HepG2 (cell line): ENCODE data around the gene C6orf132. TPM values are rescaled to one million over a fixed set of nuclear protein-coding genes. Genes with fewer than 3 reads are reported as not detected.

Source experiments
- ATAC-seq: fragments of 200-7000 bp; cut with Tn5 transposase; 3 replicates; pipeline ENCODE4 v1.9.1; 2020; ENCODE audit warnings: mild to moderate bottlenecking, moderate library complexity
- BruUV-seq: library from RNA; stranded (reverse); fragments of 400-500 nt; replicated peaks from 2 replicates; lab custom pipeline; 2021; lab: Mats Ljungman, UMichigan
- CTCF ChIA-PET: fragments of 300-600 bp; formaldehyde crosslinking; extraction: SDS; loops from one replicate; lab custom pipeline; 2021; ENCODE audit warnings: low total read pairs, inconsistent platforms, low intra/inter-chr PET ratio; lab: Yijun Ruan, JAX
- POLR2A ChIA-PET: fragments of 350-600 bp; sonication (Branson Sonifier 250); formaldehyde crosslinking; loops from one replicate; lab custom pipeline; 2020; ENCODE audit warnings: antibody characterized with exemption, inconsistent platforms; lab: Yijun Ruan, JAX
- DNase-seq: peaks from one replicate; pipeline ENCODE4 v3.0.0-alpha.2; 2015; ENCODE audit warnings: low spot score
- FAIRE-seq: peaks from 3 replicates; lab custom pipeline; 2011; peaks lifted over from hg19 to GRCh38; lab: Jason Lieb, UNC
- H2AFZ ChIP-seq: one replicate; pipeline ENCODE4 v1.6.1; 2011; ENCODE audit warnings: low read length, inconsistent platforms
- H3K27ac ChIP-seq: fragments of 300-600 bp; 3 replicates; pipeline ENCODE4 v1.8.0; 2011; ENCODE audit warnings: mixed run types, mild to moderate bottlenecking, mixed read lengths, low read length, inconsistent platforms; ENCODE audit not compliant: insufficient read depth; ENCODE audit errors: extremely low read length
- H3K27me3 ChIP-seq, 2 experiments: fragments of 200-600 bp in 1 of 2; 2 replicates in 1 of 2; 3 replicates in 1 of 2; pipeline versions ENCODE4 v1.6.0 to v1.8.0; 2011; ENCODE audit warnings: low read length in 2 of 2, mild to moderate bottlenecking in 2 of 2, moderate library complexity in 2 of 2, inconsistent platforms in 1 of 2; ENCODE audit not compliant: insufficient read depth in 2 of 2, control insufficient read depth in 1 of 2
- H3K36me3 ChIP-seq, 2 experiments: fragments of 200-600 bp in 1 of 2; replicated peaks in 1 of 2; 2 replicates in 1 of 2; 3 replicates in 1 of 2; pipeline versions ENCODE4 v1.5.1 to v1.8.0; 2011; ENCODE audit warnings: low read length in 2 of 2, inconsistent platforms in 1 of 2; ENCODE audit not compliant: insufficient read depth in 2 of 2, control insufficient read depth in 1 of 2
- H3K4me1 ChIP-seq: 2 replicates; pipeline ENCODE4 v1.5.1; 2012; ENCODE audit warnings: low read length, inconsistent platforms; ENCODE audit not compliant: insufficient read depth
- H3K4me2 ChIP-seq: 2 replicates; pipeline ENCODE4 v1.6.0; 2011; ENCODE audit warnings: low read depth, low read length, inconsistent platforms
- H3K4me3 ChIP-seq, 3 experiments: fragments of 200-600 bp in 1 of 3; sonication (generic), shearing (Covaris generic) in 1 of 3; replicated peaks in 1 of 3; 2 replicates each; pipeline ENCODE4 v1.5.1; 2011 to 2016; ENCODE audit warnings: low read length in 3 of 3, inconsistent platforms in 2 of 3, low read depth in 2 of 3, mild to moderate bottlenecking in 2 of 3, control low read depth in 1 of 3, mixed read lengths in 1 of 3; ENCODE audit not compliant: insufficient read depth in 1 of 3
- H3K79me2 ChIP-seq: one replicate; pipeline ENCODE4 v1.6.1; 2011; ENCODE audit warnings: low read length, inconsistent platforms; ENCODE audit not compliant: insufficient read depth
- H3K9ac ChIP-seq: 2 replicates; pipeline ENCODE4 v1.6.0; 2011; ENCODE audit warnings: mild to moderate bottlenecking, low read depth, low read length, inconsistent platforms; ENCODE audit not compliant: insufficient read depth
- H3K9me3 ChIP-seq: 2 replicates; pipeline ENCODE4 v1.5.1; 2012; ENCODE audit warnings: mild to moderate bottlenecking, low read length
- H4K20me1 ChIP-seq: 2 replicates; pipeline ENCODE4 v1.6.0; 2011; ENCODE audit warnings: inconsistent platforms, mild to moderate bottlenecking, low read length, moderate library complexity; ENCODE audit not compliant: insufficient read depth
- ELF1 ChIP-seq: sonication (generic); formaldehyde crosslinking; IDR thresholded peaks from 2 replicates; pipeline ENCODE4 v1.4.0; 2020; ENCODE audit warnings: missing genetic modification reagents
- KDM4B ChIP-seq: sonication (generic); formaldehyde crosslinking; IDR thresholded peaks from 2 replicates; pipeline ENCODE4 v1.4.0; 2020; ENCODE audit warnings: missing genetic modification reagents
- MAFF ChIP-seq: IDR thresholded peaks from 2 replicates; pipeline ENCODE4 v1.6.1; 2011; ENCODE audit warnings: low read depth, low read length, improper control_type of control experiment
- MAFK ChIP-seq, 2 experiments: IDR thresholded peaks in 1 of 2; conservative IDR thresholded peaks in 1 of 2; 2 replicates each; pipeline ENCODE4 v1.6.1; 2011; ENCODE audit warnings: improper control_type of control experiment in 2 of 2, low read length in 2 of 2
- MZF1 ChIP-seq: sonication (generic); formaldehyde crosslinking; IDR thresholded peaks from 2 replicates; pipeline ENCODE4 v1.8.1; 2023; ENCODE audit warnings: mild to moderate bottlenecking, missing genetic modification reagents, borderline replicate concordance
- NAIF1 ChIP-seq: sonication (generic); formaldehyde crosslinking; IDR thresholded peaks from 2 replicates; pipeline ENCODE4 v1.5.0; 2020; ENCODE audit warnings: mild to moderate bottlenecking, missing genetic modification reagents, borderline replicate concordance
- STAG1 ChIP-seq: sonication (generic); formaldehyde crosslinking; IDR thresholded peaks from 2 replicates; pipeline ENCODE4 v1.4.0; 2020; ENCODE audit warnings: missing genetic modification reagents
- ZNF672 ChIP-seq: sonication (generic); formaldehyde crosslinking; IDR thresholded peaks from 2 replicates; pipeline ENCODE4 v1.8.1; 2022; ENCODE audit warnings: missing genetic modification reagents
- WGBS: methylation state at CpG from one replicate; pipeline ENCODE4 v1.1.6; 2017; ENCODE audit warnings: low lambda C conversion rate; 5-methylcytosine and 5-hydroxymethylcytosine counted together
- in situ Hi-C: cut with HindIII; loops from 2 replicates; pipeline ENCODE4 v1.10.0; 2017; ENCODE audit warnings: low pct_unique_long_range_greater_than_20kb; ENCODE audit not compliant: extremely low pct_ligation_motif_present
- intact Hi-C: fragments of 100-400 bp; cut with micrococcal nuclease; formaldehyde crosslinking; loops from one replicate; pipeline ENCODE4 v1.10.0; 2022; ENCODE audit not compliant: unreplicated experiment
- polyA plus RNA-seq, 8 experiments: library from polyadenylated mRNA; depleted of rRNA in 3 of 8; stranded (reverse) in 7 of 8; unstranded in 1 of 8; fragments of >200 nt; fragmentation: Illumina TruSeq in 4 of 8; extraction: Trizol in 4 of 8; gene quantifications; 2 replicates each; pipeline versions ENCODE4 v1.2.1 to v1.2.3, GENCODE V29; 2011 to 2016; ENCODE audit warnings: low read depth in 4 of 8, missing spikeins in 1 of 8, mixed read lengths in 1 of 8; ENCODE audit not compliant: insufficient read depth in 1 of 8
- total RNA-seq, 5 experiments: library from RNA; depleted of rRNA; stranded (reverse); fragments of >200 nt; fragmentation: Illumina TruSeq; extraction: Trizol; gene quantifications; 2 replicates each; pipeline ENCODE4 v1.2.3, GENCODE V29; 2016; ENCODE audit warnings: low read depth in 1 of 5
- TF ChIP-seq, protein P1 (sequence below): sonication (generic); formaldehyde crosslinking; IDR thresholded peaks from 2 replicates; pipeline ENCODE4 v1.4.0; 2020; ENCODE audit warnings: missing genetic modification reagents, mild to moderate bottlenecking, borderline replicate concordance

The C6orf132 gene
- total and polyA plus RNA-seq, 2 of the 13 experiments (the other 11 are each of a cell fraction or from before 2014, with no cell fraction given), result 0.78 to 3.0 TPM

DNA sequence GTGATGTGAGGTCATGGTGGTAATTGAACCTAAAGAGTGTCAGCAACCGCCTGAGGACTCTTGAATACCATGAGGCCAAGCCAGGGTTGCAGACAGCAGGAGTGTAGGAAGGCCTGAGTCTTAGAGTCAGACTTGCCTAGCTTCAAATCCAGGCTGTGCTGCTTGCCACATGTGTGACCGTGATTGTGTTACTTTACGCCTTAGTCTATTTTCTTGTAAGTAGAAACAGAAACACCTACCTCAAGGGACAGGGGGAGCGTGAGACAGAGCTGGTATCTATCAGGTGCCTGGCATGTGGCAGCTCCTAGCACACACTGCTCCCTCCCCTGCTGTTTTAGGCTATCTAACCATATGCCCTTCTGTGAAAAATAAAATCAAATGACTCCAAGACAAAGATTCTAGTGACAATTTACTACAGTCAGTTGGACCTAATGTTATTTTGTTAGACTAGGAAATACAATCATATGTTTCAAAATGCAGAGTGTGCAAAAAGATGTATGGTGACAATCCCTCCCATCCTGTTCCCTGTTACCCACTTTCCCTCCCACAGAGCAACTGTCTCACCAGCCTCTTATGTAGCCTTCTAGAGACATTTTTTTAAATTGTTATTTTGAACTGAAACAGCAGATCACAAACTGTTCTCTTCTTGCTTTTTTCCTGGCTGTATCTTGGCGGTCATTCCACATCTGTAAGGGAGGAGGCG, 70.4 kb downstream of the C6orf132 start:
- peaks cover 18 to 66% of the 10 kb centered on the region in 2 experiments for H3K36me3 ChIP-seq
- H3K79me2 ChIP-seq, result no peaks in the 10 kb centered on the region
- ChIA-PET CTCF (interaction anchor here (2.2 kb wide), 1 partner anchor 94 kb away, joined by 7 read pairs; no protein-coding TSS in a partner anchor), POLR2A (no interaction called here)
- no peaks in the 10 kb centered on the region for H3K9me3 ChIP-seq
- BruUV-seq, result no TSS peak
- no peaks in the 10 kb centered on the region for H3K27me3 ChIP-seq
- no peak overlapping the region for H3K27ac ChIP-seq
- TF ChIP-seq MAFF (peak; percentile 55), KDM4B (no peak), MAFK (conservative IDR thresholded peaks at IDR 0.05 in 1 of 2, IDR thresholded peaks at IDR 0.05 in 1 of 2; ENCODE audit: low read length in 2 of 2) (peak; percentile 57 to 68; a peak in 2 of 4 replicates)
- ATAC-seq (no peak), DNase-seq (no peak), FAIRE-seq (no peak)
- in situ Hi-C loops (no loop called here), intact Hi-C loops (no loop called here)
- no peak overlapping the region for H3K9ac ChIP-seq
- H2AFZ ChIP-seq, result no peak overlapping the region
- H4K20me1 ChIP-seq, result no peaks in the 10 kb centered on the region
- no peak overlapping the region for H3K4me2 ChIP-seq
- H3K4me3 ChIP-seq, result no peak overlapping the region
- H3K4me1 ChIP-seq, result no peaks in the 10 kb centered on the region
- 84% methylated on average over 6 of the region's 6 CpGs for WGBS

DNA sequence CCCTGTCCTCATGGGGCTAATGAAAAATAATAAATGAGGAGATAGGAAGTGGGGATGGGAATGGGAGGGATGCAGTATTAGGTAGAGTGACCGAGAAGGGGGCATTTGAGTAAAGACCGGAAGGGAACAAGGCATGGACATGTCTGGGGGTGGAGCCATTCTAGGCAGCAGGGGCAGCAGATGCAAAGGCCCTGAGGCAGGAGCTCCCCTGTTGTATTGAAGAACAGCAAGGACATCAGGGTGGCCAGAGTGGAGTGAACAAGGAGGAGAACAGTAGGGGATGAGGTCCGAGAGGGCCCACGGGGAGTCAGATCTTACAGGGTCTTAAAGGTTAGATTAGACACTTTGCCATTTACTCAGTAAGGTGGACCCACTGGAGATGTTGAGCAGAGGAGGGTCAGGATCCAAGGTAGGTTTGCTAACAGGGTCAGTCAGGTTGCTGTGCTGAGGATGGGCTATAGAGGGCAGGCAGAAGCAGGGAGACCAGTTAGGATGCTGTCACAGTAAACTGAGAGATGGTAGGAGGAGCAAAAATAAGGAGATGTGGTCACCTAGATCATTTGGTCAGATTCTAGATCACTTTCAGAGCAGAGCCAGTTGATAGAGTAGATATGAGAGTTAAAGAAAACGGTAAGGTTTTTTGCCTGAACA, 73.4 kb downstream of the C6orf132 start:
- in situ Hi-C loops, result no loop called here
- FAIRE-seq, result peak; percentile 37
- ATAC-seq, result peak; percentile 41
- no peak for DNase-seq
- WGBS, result 83% methylated on average over 5 of the region's 5 CpGs
- H3K27ac ChIP-seq, result no peak overlapping the region
- H3K9me3 ChIP-seq, result no peaks in the 10 kb centered on the region
- no peaks in the 10 kb centered on the region for H4K20me1 ChIP-seq
- POLR2A ChIA-PET, result no interaction called here
- no peak overlapping the region for H3K9ac ChIP-seq
- H2AFZ ChIP-seq, result no peak overlapping the region
- CTCF ChIA-PET, result no interaction called here
- H3K4me1 ChIP-seq, result no peaks in the 10 kb centered on the region
- no peak overlapping the region for H3K4me2 ChIP-seq
- TSS peak; percentile 25 for BruUV-seq
- H3K79me2 ChIP-seq, result no peaks in the 10 kb centered on the region
- no peak overlapping the region for H3K4me3 ChIP-seq
- H3K27me3 ChIP-seq, result no peaks in the 10 kb centered on the region
- no peak for TF ChIP-seq NAIF1 (CRISPR knock-in tag)
- no peak for TF ChIP-seq MZF1 (CRISPR knock-in tag)
- TF ChIP-seq ZNF672 (CRISPR knock-in tag), result no peak
- 0 out of 2 replicates have a peak, but pooled peaks have one; percentile 18 for TF ChIP-seq STAG1 (CRISPR knock-in tag)
- TF ChIP-seq, protein P1, sequence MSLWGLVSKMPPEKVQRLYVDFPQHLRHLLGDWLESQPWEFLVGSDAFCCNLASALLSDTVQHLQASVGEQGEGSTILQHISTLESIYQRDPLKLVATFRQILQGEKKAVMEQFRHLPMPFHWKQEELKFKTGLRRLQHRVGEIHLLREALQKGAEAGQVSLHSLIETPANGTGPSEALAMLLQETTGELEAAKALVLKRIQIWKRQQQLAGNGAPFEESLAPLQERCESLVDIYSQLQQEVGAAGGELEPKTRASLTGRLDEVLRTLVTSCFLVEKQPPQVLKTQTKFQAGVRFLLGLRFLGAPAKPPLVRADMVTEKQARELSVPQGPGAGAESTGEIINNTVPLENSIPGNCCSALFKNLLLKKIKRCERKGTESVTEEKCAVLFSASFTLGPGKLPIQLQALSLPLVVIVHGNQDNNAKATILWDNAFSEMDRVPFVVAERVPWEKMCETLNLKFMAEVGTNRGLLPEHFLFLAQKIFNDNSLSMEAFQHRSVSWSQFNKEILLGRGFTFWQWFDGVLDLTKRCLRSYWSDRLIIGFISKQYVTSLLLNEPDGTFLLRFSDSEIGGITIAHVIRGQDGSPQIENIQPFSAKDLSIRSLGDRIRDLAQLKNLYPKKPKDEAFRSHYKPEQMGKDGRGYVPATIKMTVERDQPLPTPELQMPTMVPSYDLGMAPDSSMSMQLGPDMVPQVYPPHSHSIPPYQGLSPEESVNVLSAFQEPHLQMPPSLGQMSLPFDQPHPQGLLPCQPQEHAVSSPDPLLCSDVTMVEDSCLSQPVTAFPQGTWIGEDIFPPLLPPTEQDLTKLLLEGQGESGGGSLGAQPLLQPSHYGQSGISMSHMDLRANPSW (CRISPR knock-in tag), result no peak
- TF ChIP-seq ELF1 (CRISPR knock-in tag), result no peak
- TF ChIP-seq, all 625 proteins: peak for 1
- peaks cover 32 to 78% of the 10 kb centered on the region in 2 experiments for H3K36me3 ChIP-seq
- intact Hi-C loops, result no loop called here
